HG02970 (cell line): Measurements from ENCODE around the gene GALNT2.

ENCODE experiments used
- ATAC-seq: cut with Tn5 transposase; IDR thresholded peaks from one replicate; pipeline ENCODE4 v1.9.1; 2021; ENCODE audit warnings: mild to moderate bottlenecking, moderate library complexity, moderate number of reproducible peaks; ENCODE audit not compliant: unreplicated experiment, low FRiP score

Gene GALNT2

GRCh38 chr1:230197644-230198567 lies 130.9 kb downstream of the GALNT2 start:
- no peak for ATAC-seq

GRCh38 chr1:230199034-230199433 lies 132.0 kb downstream of the GALNT2 start:
- no peak for ATAC-seq

- no peak for ATAC-seq
Measured at GRCh38 chr1:230199554-230199953, 132.5 kb downstream of the GALNT2 start.

- ATAC-seq = no peak
Measured at GRCh38 chr1:230200276-230200675, 133.2 kb downstream of the GALNT2 start.

GRCh38 chr1:230201445-230201844 lies 134.4 kb downstream of the GALNT2 start:
- no peak for ATAC-seq

- no peak for ATAC-seq
Measured at GRCh38 chr1:230204842-230205241, 137.8 kb downstream of the GALNT2 start.

GRCh38 chr1:230205719-230206198 lies 138.7 kb downstream of the GALNT2 start:
- ATAC-seq = no peak

GRCh38 chr1:230206207-230206606 lies 139.2 kb downstream of the GALNT2 start:
- ATAC-seq = no peak

- ATAC-seq = no peak
Measured at GRCh38 chr1:230206976-230207375, 139.9 kb downstream of the GALNT2 start.

- ATAC-seq = no peak
Measured at GRCh38 chr1:230207598-230207997, 140.6 kb downstream of the GALNT2 start.

GRCh38 chr1:230208619-230209261 lies 141.7 kb downstream of the GALNT2 start:
- ATAC-seq = peak; percentile 40

- ATAC-seq = no peak
Measured at GRCh38 chr1:230210326-230210980, 143.4 kb downstream of the GALNT2 start.

GRCh38 chr1:230210981-230211336 lies 143.9 kb downstream of the GALNT2 start:
- ATAC-seq = no peak

- no peak for ATAC-seq
Measured at GRCh38 chr1:230211436-230212145, 144.6 kb downstream of the GALNT2 start.

GRCh38 chr1:230212405-230212936 lies 145.4 kb downstream of the GALNT2 start:
- ATAC-seq = no peak

GRCh38 chr1:230215031-230215430 lies 148.0 kb downstream of the GALNT2 start:
- ATAC-seq = no peak

GRCh38 chr1:230215529-230215928 lies 148.5 kb downstream of the GALNT2 start:
- no peak for ATAC-seq

- ATAC-seq = no peak
Measured at GRCh38 chr1:230216896-230217295, 149.9 kb downstream of the GALNT2 start.

- ATAC-seq = no peak
Measured at GRCh38 chr1:230218667-230219066, 151.6 kb downstream of the GALNT2 start.
